Cardiac fibroblast (primary cell): Measurements from ENCODE around the gene KIAA0586.
A peak's percentile ranks its signal among the peaks of the same experiment; 100 is the strongest.

Experiments
- DNase-seq, 2 donors: peaks; one replicate each; pipeline versions ENCODE4 v3.0.0 to v3.0.0-alpha.2; 2010; ENCODE audit warnings: low read depth in 2 of 2
- H3K4me3 ChIP-seq, 2 donors: replicated peaks in 1 of 2; 1 replicate in 1 of 2; 2 replicates in 1 of 2; pipeline ENCODE4 v1.5.1; 2011; ENCODE audit warnings: low read depth in 2 of 2, low read length in 2 of 2, mild to moderate bottlenecking in 2 of 2, moderate library complexity in 1 of 2
- CTCF ChIP-seq: IDR thresholded peaks from one replicate; pipeline ENCODE4 v1.5.1; 2011; ENCODE audit warnings: low read depth, mild to moderate bottlenecking, low read length, inconsistent platforms

The KIAA0586 gene

GRCh38 chr14:58428118-58428683 is 682 bp downstream of the KIAA0586 start:
- peak overlapping the region; percentile 70 to 86 for H3K4me3 ChIP-seq
- no peak for TF ChIP-seq CTCF
- DNase-seq = peak; percentile 60 to 71

GRCh38 chr14:58430156-58430555 is 2.6 kb downstream of the KIAA0586 start:
- peak; percentile 34 to 78 for DNase-seq
- no peak for TF ChIP-seq CTCF
- no peak overlapping the region for H3K4me3 ChIP-seq

- TF ChIP-seq CTCF = no peak
- DNase-seq = no peak
- H3K4me3 ChIP-seq = no peak overlapping the region
These were observed 12.0 kb downstream of the KIAA0586 start for GRCh38 chr14:58439476-58439875.

- no peak for TF ChIP-seq CTCF
- no peak overlapping the region for H3K4me3 ChIP-seq
- no peak for DNase-seq
These were observed 17.1 kb downstream of the KIAA0586 start for GRCh38 chr14:58444627-58445026.

GRCh38 chr14:58455593-58456265 is 28.2 kb downstream of the KIAA0586 start:
- no peak overlapping the region for H3K4me3 ChIP-seq
- DNase-seq = peak in 1 of 2 donors; percentile 18
- no peak for TF ChIP-seq CTCF

- TF ChIP-seq CTCF = no peak
- DNase-seq = no peak
- H3K4me3 ChIP-seq = no peak overlapping the region
These were observed 33.3 kb downstream of the KIAA0586 start for GRCh38 chr14:58460772-58461171.
